A549 (cell line): ENCODE data around the gene PPP1R3D. TPM values are rescaled to one million over a fixed set of nuclear protein-coding genes. Genes with fewer than 3 reads are reported as not detected.

Experiments
- ATAC-seq, 2 experiments: fragments of 200-7000 bp in 1 of 2; fragments of >200 bp in 1 of 2; cut with Nextera tagmentation in 1 of 2; cut with Tn5 transposase in 1 of 2; 3 replicates each; pipeline versions ENCODE4 v1.8.0 to v1.9.1; 2018 to 2020; ENCODE audit warnings: mild to moderate bottlenecking in 1 of 2, moderate library complexity in 1 of 2
- CTCF ChIA-PET: fragments of 300-600 bp; sonication (Branson Sonifier 250); formaldehyde crosslinking; extraction: SDS; loops from one replicate; lab custom pipeline; 2021; ENCODE audit warnings: antibody characterized with exemption, inconsistent platforms; lab: Yijun Ruan, JAX
- POLR2A ChIA-PET: fragments of 350-600 bp; formaldehyde crosslinking; extraction: SDS; loops from one replicate; lab custom pipeline; 2021; ENCODE audit warnings: antibody characterized with exemption, inconsistent platforms; lab: Yijun Ruan, JAX
- DNase-seq, 2 experiments: peaks; one replicate each; pipeline versions ENCODE4 v3.0.0 to v3.0.0-alpha.2; 2011 to 2016; ENCODE audit warnings: low read depth in 1 of 2, low spot score in 1 of 2
- FAIRE-seq: peaks from 2 replicates; lab custom pipeline; 2011; peaks lifted over from hg19 to GRCh38; lab: Jason Lieb, UNC
- H3K27ac ChIP-seq, 2 experiments: fragments of >200 bp; sonication (Bioruptor Twin); formaldehyde crosslinking; 3 replicates each; pipeline ENCODE4 v1.5.1; 2016 to 2017
- H3K4me1 ChIP-seq: fragments of >200 bp; sonication (Bioruptor Twin); formaldehyde crosslinking; 3 replicates; pipeline ENCODE4 v1.6.1; 2016
- H3K4me2 ChIP-seq: fragments of >200 bp; sonication (Bioruptor Twin); formaldehyde crosslinking; 3 replicates; pipeline ENCODE4 v1.6.1; 2016
- H3K4me3 ChIP-seq: fragments of >200 bp; sonication (Bioruptor Twin); formaldehyde crosslinking; 3 replicates; pipeline ENCODE4 v1.5.1; 2016
- H3K9me3 ChIP-seq: fragments of >200 bp; sonication (Bioruptor Twin); formaldehyde crosslinking; 3 replicates; pipeline ENCODE4 v1.6.1; 2016
- BHLHE40 ChIP-seq: IDR thresholded peaks from 2 replicates; pipeline ENCODE4 v1.6.1; 2012; ENCODE audit warnings: low read depth, low read length, inconsistent platforms
- CBX8 ChIP-seq: fragments of 200-600 bp; sonication (generic); IDR thresholded peaks from 2 replicates; pipeline ENCODE4 v1.6.1; 2016
- CHD4 ChIP-seq: fragments of 200-600 bp; sonication (generic); IDR thresholded peaks from 2 replicates; pipeline ENCODE4 v1.6.1; 2016; ENCODE audit warnings: antibody characterized with exemption, mild to moderate bottlenecking, borderline replicate concordance
- ELK1 ChIP-seq: fragments of 150-350 bp; IDR thresholded peaks from 2 replicates; pipeline ENCODE4 v1.6.1; 2014; ENCODE audit warnings: low read depth, mild to moderate bottlenecking, low read length
- EP300 ChIP-seq, 2 experiments: fragments of >200 bp; sonication (Bioruptor Twin); formaldehyde crosslinking; IDR thresholded peaks; 2 replicates in 1 of 2; 3 replicates in 1 of 2; pipeline ENCODE4 v1.6.1; 2016 to 2017
- GATA3 ChIP-seq: IDR thresholded peaks from 2 replicates; pipeline ENCODE4 v1.6.1; 2012; ENCODE audit warnings: borderline replicate concordance
- HDAC2 ChIP-seq: fragments of 200-600 bp; sonication (generic); IDR thresholded peaks from 2 replicates; pipeline ENCODE4 v1.6.1; 2016
- HES2 ChIP-seq: fragments of >200 bp; sonication (Bioruptor Twin); formaldehyde crosslinking; IDR thresholded peaks from 2 replicates; pipeline ENCODE4 v1.6.1; 2016
- HOXA7 ChIP-seq: fragments of 250-450 bp; sonication (Bioruptor Pico); IDR thresholded peaks from 2 replicates; pipeline ENCODE4 v1.5.0; 2020; ENCODE audit warnings: mild to moderate bottlenecking, moderate library complexity
- HOXB13 ChIP-seq: fragments of 250-450 bp; sonication (Bioruptor Pico); IDR thresholded peaks from 2 replicates; pipeline ENCODE4 v1.5.0; 2020; ENCODE audit warnings: low read depth, mild to moderate bottlenecking, moderate library complexity
- JUN ChIP-seq, 2 experiments: fragments of >200 bp; sonication (Bioruptor Twin); formaldehyde crosslinking; IDR thresholded peaks; 2 replicates in 1 of 2; 3 replicates in 1 of 2; pipeline ENCODE4 v1.6.1; 2016 to 2017
- KDM1A ChIP-seq: fragments of 200-600 bp; sonication (generic); IDR thresholded peaks from 2 replicates; pipeline ENCODE4 v1.6.1; 2016; ENCODE audit warnings: low read depth, mild to moderate bottlenecking
- MAFK ChIP-seq: fragments of 450-650 bp; IDR thresholded peaks from 2 replicates; pipeline ENCODE4 v1.6.1; 2014; ENCODE audit not compliant: partially characterized antibody
- MAZ ChIP-seq: fragments of 150-350 bp; IDR thresholded peaks from 2 replicates; pipeline ENCODE4 v1.6.1; 2014; ENCODE audit warnings: antibody characterized with exemption, low read depth, low read length, borderline replicate concordance
- PHF8 ChIP-seq: fragments of 200-600 bp; sonication (generic); IDR thresholded peaks from 2 replicates; pipeline ENCODE4 v1.6.1; 2016; ENCODE audit warnings: low read depth, mild to moderate bottlenecking, antibody characterized with exemption, moderate library complexity, borderline replicate concordance
- POLR2AphosphoS2 ChIP-seq: conservative IDR thresholded peaks from 2 replicates; pipeline ENCODE4 v1.6.1; 2012; ENCODE audit warnings: low read length, improper control_type of control experiment, inconsistent platforms
- SMC3 ChIP-seq: fragments of >200 bp; sonication (Bioruptor Twin); formaldehyde crosslinking; IDR thresholded peaks from 3 replicates; pipeline ENCODE4 v1.6.1; 2018; ENCODE audit warnings: inconsistent platforms
- TFCP2L1 ChIP-seq: fragments of 250-450 bp; sonication (Bioruptor Pico); IDR thresholded peaks from 2 replicates; pipeline ENCODE4 v1.5.0; 2021; ENCODE audit warnings: mild to moderate bottlenecking
- TP53 ChIP-seq: fragments of 250-450 bp; sonication (Bioruptor Pico); IDR thresholded peaks from 2 replicates; pipeline ENCODE4 v1.5.0; 2021; ENCODE audit warnings: mild to moderate bottlenecking, moderate library complexity
- USF2 ChIP-seq: fragments of 450-650 bp; IDR thresholded peaks from 2 replicates; pipeline ENCODE4 v1.6.1; 2014; ENCODE audit warnings: antibody characterized with exemption
- ZSCAN20 ChIP-seq: fragments of 250-450 bp; sonication (Bioruptor Pico); IDR thresholded peaks from 2 replicates; pipeline ENCODE4 v1.8.0; 2022; ENCODE audit warnings: mild to moderate bottlenecking, moderate library complexity
- WGBS: methylation state at CpG from one replicate; pipeline ENCODE4 v1.1.6; 2017; ENCODE audit errors: missing lambda C conversion rate; 5-methylcytosine and 5-hydroxymethylcytosine counted together
- polyA plus RNA-seq, 4 experiments: library from polyadenylated mRNA; depleted of rRNA in 3 of 4; stranded (reverse); fragments of >200 nt; fragmentation: RNase III in 1 of 4; extraction: RNeasy Plus Mini Kit Qiagen cat#74134 plus additional on column Dnase treatment in 1 of 4; gene quantifications; 2 replicates in 3 of 4; 3 replicates in 1 of 4; pipeline ENCODE4 v1.2.3, GENCODE V29; 2011 to 2017

PPP1R3D gene
- polyA plus RNA-seq, 2 of the 4 experiments (the other 2 are of a cell fraction) = 2.7 to 3.9 TPM

GRCh38 chr20:59977086-59977485 lies 37.0 kb upstream of the PPP1R3D start:
- no peak for DNase-seq
- Histone ChIP-seq H3K4me3 (no peak overlapping the region), H3K27ac (no peak overlapping the region), H3K4me1 (no peaks in the 10 kb centered on the region), H3K4me2 (no peak overlapping the region), H3K9me3 (no peaks in the 10 kb centered on the region)
- no peak for TF ChIP-seq HOXA7 (CRISPR knock-in tag)
- TF ChIP-seq EP300 (IDR thresholded peaks at IDR 0.05) = no peak
- TF ChIP-seq CBX8 = no peak
- no peak for TF ChIP-seq POLR2AphosphoS2
- no peak for TF ChIP-seq ZSCAN20 (CRISPR knock-in tag)
- TF ChIP-seq HOXB13 (CRISPR knock-in tag) = no peak
- no peak for TF ChIP-seq HDAC2
- no peak for TF ChIP-seq HES2
- TF ChIP-seq PHF8 = no peak
- TF ChIP-seq MAFK = no peak
- no peak for TF ChIP-seq TFCP2L1 (CRISPR knock-in tag)
- TF ChIP-seq KDM1A = no peak
- no peak for TF ChIP-seq USF2
- no peak for TF ChIP-seq GATA3
- TF ChIP-seq ELK1 = no peak
- no peak for TF ChIP-seq TP53 (CRISPR knock-in tag)
- no peak for FAIRE-seq
- ChIA-PET CTCF (no interaction called here), POLR2A (no interaction called here)
- ATAC-seq = no peak
- WGBS = 42% methylated on average over 9 of the region's 9 CpGs

GRCh38 chr20:59976156-59976782 lies 36.2 kb upstream of the PPP1R3D start:
- no peak for FAIRE-seq
- WGBS = 65% methylated on average over 6 of the region's 6 CpGs
- CTCF ChIA-PET = interaction anchor here (0.6 to 1.1 kb wide), 2 partner anchors 19 to 27 kb away, joined by 3 read pairs; no protein-coding TSS in a partner anchor
- DNase-seq = no peak
- TF ChIP-seq BHLHE40 = no peak
- no peak for TF ChIP-seq CHD4
- no peak for TF ChIP-seq JUN (IDR thresholded peaks at IDR 0.05)
- TF ChIP-seq ELK1 = no peak
- TF ChIP-seq MAZ = no peak
- TF ChIP-seq SMC3 = no peak
- no peak for ATAC-seq
- Histone ChIP-seq H3K4me1 (no peaks in the 10 kb centered on the region), H3K9me3 (no peaks in the 10 kb centered on the region), H3K4me3 (no peak overlapping the region), H3K27ac (no peak overlapping the region), H3K4me2 (no peak overlapping the region)
- POLR2A ChIA-PET = no interaction called here
